WI38 (cell line): ENCODE data around the gene SNED1.

ENCODE experiments used
- H3K4me3 ChIP-seq: 2 replicates; pipeline ENCODE4 v1.5.1; 2011; ENCODE audit warnings: low read depth, mild to moderate bottlenecking, control low read depth, low read length
- CTCF ChIP-seq: IDR thresholded peaks from 2 replicates; pipeline ENCODE4 v1.5.1; 2012; ENCODE audit warnings: low read depth, mild to moderate bottlenecking, control low read depth, low read length

Gene SNED1

GRCh38 chr2:240953426-240954410 is 44.7 kb upstream of the SNED1 start:
- H3K4me3 ChIP-seq = no peak overlapping the region
- no peak for TF ChIP-seq CTCF

- H3K4me3 ChIP-seq = no peak overlapping the region
- no peak for TF ChIP-seq CTCF
Measured at GRCh38 chr2:240954436-240955305, 43.7 kb upstream of the SNED1 start.

DNA sequence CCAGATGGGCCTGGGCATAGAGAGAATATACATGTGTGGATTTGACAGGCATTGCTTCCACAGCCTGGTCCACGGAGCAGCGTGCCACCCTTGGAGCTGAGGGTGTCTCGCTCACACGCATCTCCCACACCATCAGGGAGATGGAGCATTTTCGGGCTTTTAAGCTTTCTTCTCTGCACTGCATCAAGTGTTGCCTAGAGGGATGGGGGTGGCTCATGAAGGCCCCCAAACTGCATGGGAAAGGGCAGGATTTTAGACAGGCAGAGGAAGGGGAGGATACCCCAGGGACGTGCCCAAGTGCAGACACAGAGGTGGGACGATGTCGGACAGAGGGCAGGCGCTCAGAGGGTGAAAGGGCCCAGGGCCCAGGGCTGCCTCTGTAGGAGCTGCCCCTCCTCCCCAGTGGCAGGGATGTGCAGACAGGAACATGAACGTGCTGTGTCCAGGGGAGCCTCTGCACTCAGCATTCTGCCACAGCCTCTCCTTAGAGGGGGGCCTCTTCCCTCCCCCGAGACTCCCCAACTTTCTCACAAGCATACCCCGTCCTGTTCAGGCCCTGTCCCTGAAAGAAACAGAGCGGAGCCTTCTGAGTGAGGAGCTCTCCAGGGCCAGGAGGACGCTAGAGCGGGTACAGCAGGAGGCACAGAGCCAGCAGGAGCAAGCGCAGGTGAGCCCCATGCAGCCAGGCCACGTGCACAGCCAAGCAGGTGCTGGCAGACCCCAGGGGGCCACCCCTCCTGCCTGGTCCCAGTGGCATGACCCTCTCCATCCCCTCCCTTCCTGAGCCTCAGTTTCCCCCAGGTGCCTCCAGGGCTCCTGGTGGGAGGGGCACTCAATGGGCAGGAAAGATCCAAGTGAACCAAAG is 42.9 kb upstream of the SNED1 start:
- TF ChIP-seq CTCF = no peak
- H3K4me3 ChIP-seq = no peak overlapping the region

- no peak overlapping the region for H3K4me3 ChIP-seq
Measured at GRCh38 chr2:240956171-240956934, 42.1 kb upstream of the SNED1 start.

GRCh38 chr2:240956935-240957655 is 41.3 kb upstream of the SNED1 start:
- no peak overlapping the region for H3K4me3 ChIP-seq
- TF ChIP-seq CTCF = no peak

More at GRCh38 chr2:240956171-240956934, 42.1 kb upstream of the SNED1 start:
- TF ChIP-seq CTCF = no peak
